GM19455 (cell line): ENCODE results near the gene GSK3B.

Source experiments
- ATAC-seq: cut with Tn5 transposase; IDR thresholded peaks from one replicate; pipeline ENCODE4 v1.9.1; 2021; ENCODE audit not compliant: unreplicated experiment

The GSK3B gene

DNA sequence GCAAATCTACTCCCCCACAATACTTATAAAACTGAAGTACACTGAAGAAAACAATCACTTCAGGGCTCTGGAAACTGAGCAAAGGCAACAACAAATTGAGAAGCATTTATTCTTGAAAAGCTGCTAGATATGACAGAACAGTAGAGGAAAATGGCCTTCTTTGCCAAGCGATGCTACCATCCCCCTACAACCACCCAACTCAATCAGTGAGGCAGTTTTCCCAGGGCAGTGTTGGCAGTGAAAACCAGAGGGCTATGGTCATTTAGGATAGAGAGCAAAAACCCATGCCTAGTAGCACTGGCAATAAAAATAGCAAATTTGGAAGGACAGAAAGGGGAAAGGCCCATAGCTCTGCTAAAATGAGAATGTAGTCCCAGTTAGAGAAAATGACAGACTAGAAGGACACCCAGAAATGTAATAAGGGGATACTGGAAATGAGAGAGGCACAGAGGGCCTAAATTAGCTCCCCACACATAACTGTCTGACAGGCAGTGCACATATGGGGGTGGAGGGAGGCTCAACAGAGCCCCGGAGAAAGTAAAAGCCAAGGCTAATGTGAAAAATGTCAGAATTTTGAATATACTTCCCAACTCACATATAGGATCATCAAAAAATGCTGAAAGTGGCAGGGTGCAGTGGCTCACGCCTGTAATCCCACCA is 143.5 kb downstream of the GSK3B start:
- ATAC-seq, result no peak

DNA sequence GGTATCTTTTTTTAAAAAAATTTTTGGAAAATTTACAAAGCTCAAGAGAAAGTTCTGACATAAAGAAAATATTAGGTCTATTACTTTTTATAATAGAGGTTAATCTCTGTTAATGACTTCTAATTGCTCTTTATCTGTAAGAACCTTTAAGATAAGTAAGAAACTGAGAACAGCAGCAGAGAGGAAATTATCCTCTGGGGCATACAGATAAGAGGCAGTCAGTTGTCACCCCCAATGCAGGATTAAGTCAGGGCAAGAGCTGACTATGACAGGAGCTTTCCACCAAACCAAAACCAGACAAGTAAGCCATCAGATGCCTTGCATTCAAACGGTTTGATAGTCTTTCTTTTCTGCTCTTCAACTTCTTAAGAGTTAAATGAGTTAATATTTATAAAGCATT is 149.0 kb downstream of the GSK3B start:
- no peak for ATAC-seq

DNA sequence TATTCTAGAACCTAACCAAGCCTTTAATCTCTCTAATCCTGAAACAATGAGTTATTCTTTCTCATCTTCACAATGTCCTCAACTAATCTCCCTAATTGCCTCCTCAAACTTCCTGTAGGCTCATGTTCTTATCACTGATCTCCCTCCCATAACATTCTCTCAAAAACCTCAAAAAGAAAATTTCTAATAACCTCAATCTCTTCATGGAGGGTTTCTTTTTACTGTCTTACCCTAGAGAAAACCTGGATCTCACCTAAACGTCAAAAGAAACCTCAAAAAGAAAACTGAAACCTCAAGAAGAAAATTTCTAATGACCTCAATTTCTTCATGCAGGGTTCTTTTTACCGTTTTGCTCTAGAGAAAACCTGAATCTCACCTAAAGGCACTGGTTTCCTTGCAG is 150.2 kb downstream of the GSK3B start:
- ATAC-seq, result peak; percentile 59

DNA sequence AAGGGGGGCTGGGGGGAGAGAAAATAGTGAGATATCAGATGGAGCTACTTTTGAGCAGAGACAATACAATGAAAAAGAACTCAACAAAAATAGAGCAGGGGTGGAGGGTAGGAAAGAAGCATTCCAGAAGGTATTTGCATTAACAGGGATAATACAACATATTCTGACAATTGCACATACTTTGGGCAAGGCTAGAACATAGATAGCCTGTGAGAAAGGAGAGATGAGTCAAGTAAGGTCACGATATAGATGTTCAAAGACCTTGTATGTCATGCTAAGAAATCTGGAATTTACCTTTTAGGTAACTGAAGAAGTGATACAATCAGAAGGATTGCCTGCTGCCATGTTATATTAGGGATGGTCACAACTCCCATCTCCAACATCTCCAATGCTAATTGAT is 155.2 kb downstream of the GSK3B start:
- no peak for ATAC-seq

DNA sequence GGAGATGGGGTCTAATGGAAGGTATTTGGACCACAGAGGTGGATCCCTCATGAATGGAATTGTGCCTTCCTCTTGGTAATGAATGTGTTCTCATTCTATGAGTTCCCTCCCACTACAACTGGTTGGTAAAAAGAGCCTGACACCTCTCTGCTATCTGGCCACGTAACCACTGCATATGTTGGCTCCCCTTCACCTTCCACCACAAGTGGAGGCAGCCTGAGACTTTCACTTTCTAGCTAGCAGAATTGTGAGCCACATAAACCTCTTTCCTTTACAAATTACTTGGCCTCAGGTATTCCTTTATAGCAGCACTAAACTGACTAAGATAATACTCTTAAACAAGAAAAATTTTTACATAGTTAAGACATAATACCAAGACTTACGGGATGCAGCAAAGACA is 157.0 kb downstream of the GSK3B start:
- peak; percentile 97 for ATAC-seq

DNA sequence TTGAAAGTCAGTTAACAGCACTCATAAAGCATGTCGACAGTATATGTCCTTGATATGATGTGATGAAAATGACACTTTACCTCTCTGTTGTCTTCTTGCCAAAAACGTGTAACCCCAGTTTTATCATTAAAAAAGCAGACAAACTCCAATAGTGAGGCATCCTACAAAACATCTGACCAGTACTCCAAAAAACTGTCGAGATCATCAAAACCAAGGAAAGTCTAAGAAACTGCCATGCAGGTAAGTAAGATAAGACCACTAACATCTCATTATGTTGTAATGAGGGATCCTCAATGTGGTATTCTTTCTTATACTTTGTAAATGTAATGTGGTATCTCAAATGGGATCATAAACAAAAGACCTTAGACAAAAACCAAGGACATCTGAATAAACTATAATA is 160.0 kb downstream of the GSK3B start:
- no peak for ATAC-seq

DNA sequence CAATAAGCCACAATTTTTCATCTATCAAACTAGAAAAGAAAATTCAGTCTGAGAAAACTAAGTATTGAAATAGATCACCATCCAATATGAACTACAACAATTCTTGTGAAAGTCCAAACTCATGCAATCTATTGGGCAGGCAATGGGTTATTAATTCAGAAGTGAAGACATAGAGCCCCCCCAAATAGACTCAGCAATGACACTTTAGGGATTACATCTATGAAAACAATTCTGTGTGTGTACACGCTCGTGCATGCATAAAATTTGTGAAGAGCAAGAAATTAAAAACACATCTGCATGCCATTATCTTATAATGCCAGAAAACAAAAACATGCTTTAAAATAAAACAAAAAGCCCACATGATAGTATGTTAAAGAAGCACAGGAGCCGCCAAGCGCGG is 161.0 kb downstream of the GSK3B start:
- no peak for ATAC-seq

DNA sequence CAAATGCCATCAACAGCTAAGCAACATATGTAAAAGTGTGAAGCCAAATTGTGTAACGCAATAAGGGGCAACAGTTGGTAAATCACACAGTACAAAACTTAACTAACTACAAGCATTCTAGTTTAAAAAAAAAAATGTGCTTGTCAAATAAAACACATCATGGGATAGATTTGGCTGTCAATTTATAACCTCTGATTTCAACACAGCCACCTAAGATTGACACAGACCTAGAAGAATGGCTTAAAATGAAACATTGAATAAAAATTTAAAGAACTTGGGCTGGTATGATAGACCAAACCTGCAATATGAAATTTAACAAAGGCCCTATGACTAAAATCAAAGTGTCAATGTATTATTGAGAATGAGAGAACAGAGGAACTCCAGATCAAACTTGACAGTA is 164.0 kb downstream of the GSK3B start:
- no peak for ATAC-seq

DNA sequence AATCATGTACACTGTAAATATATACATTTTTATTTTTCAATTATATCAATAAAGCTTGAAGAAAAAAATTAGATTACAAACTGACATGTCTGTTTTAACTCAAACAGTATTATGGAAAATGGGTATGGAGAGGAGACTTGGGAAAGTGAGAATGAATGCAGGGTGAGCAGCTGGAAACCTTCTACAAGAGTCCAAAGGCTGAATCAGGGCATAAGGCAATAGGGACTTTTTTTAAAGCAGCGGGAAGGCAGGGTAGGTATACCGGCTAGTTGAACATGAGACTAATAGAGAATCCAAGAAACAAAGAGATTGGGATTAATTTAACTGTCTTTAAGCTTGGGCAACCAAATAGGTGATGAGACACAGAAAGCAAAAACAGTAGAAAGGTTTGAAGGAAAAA is 167.1 kb downstream of the GSK3B start:
- no peak for ATAC-seq

DNA sequence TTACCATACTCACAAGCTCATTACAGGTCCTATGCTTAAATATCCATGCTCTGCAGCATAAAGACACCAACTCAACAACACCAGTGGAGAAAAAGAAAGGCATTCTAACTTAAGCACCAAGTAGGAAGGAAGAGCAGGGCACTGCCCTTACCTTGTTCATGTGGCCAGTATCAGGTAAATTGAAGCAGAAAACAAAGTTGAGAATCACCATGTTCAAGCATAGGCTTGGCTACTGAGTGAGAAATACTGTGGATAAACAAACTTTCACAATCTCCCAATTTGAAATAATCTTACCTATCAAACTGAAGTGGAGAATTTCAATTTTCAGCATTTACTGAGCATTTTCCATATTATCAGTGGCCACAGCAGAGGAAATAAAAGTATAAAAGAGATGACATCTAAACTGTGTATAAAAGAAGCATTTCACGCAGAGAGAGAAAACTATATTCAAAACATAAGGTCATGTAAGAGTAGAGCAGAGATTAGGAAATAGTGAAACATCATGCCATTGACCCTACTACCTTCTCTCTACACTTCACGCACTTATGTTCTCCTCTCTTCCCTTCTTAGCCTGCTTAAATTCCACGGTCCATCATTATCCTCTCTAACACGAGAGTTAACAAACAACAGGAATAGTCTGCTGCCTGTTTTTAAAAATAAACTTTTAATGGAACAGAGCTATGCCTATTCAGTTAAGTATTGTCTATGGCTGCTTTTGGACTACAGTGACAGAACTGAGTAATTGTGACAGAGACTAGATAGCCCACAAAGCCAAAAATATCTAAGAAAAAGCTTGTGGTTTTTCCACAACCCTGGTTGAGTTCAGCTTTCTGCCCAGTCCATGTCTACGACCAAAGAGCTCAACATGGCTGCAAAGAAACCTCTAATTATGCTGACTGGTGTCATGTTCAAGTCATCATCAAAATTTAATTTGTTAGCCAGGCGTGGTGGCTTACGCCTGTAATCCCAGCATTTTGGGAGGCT is 169.8 kb downstream of the GSK3B start:
- ATAC-seq, result no peak

DNA sequence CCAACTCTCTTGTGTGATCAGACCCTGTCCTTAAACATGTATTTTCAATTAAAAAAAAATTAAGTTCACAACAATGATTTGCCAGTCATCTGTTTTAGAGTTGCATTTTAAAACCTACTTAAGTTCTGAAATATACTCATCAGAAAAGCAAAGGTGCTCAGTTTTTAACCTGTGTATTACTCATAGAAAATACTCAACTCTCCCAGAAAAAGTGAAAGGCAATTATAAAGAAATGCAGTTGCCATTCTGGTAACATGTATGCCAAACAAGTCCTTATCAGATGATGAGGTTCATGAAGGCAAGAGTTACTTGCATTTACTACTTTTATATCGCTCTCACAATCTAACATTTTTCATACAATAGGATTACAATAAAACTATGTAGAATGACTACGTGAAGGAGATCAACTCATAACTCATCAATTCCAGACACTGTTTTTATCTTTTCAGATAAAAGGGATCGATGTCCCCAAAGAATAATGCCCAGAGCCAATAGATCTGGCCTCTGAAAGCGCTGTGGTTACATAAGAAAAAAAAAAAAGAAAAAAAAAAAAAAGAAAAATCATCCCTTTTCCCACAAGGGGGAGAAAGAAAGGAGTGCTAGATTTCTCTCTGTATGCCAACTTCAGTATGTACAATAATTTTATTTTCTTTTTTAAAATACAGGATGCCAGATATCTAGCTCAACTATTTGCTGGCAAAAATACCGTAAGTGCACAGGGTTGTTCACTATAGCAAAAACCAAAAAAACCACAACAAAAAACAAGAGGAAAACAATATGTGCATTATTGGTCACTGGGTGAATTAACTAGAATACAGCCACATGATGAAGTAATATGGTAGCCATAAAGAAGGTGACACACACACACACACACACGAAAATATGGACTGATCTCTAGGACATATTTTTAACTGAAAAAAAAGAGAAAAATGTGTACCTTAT is 175.0 kb downstream of the GSK3B start:
- no peak for ATAC-seq

DNA sequence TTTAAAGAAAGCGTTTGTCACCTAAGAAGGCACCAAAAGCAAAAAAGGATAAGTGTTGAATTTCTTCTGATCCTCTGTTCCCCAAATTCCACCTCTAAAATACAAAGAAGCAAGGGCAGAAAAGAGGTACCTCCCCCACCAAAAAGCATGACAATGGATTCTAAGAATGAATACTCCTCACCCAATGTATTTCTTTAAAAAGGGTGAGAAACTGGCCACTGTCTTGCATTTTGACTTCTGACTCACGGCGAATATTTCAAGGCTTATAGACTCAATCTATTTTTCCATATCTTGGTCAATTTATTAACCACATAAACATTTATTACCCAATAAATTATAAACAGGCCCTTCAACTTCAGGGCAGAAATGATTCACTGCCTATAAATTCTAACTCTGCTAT is 181.2 kb downstream of the GSK3B start:
- ATAC-seq, result no peak

DNA sequence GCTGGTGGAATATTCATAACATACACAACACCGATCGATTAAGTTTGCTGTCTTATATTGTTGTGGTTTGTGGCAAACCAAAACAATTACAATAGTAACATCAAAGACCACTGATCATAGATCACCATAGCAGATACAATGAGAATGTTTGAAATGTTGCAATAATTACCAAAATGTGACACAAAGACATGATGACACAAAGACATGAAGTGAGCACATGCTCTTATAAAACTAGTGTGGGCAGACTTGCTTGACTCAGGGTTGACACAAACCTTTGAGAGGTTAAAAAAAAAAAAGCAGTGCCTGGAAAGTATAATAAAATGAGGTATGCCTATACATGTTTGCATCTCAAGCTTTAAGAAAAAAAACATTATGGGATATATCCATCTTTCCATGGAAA is 182.0 kb downstream of the GSK3B start:
- ATAC-seq, result no peak

DNA sequence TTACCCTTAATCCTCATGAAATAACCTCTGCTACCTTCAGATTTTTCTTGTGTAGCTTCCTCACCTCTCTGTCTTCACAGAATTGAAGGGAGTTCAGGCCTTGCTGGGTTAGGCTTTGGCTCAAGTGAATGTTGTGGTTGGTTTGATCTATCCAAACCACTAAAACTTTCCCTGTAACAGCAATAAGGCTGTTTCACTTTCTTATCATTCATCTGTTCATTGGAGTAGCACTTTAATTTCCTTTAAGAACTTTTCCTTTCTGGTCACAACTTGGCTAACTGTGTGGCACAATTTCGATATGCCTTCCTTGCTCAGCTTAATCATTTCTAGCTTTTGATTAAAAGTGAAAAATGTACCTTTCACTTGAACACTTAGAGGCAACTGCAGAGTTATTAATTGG is 182.5 kb downstream of the GSK3B start:
- no peak for ATAC-seq

DNA sequence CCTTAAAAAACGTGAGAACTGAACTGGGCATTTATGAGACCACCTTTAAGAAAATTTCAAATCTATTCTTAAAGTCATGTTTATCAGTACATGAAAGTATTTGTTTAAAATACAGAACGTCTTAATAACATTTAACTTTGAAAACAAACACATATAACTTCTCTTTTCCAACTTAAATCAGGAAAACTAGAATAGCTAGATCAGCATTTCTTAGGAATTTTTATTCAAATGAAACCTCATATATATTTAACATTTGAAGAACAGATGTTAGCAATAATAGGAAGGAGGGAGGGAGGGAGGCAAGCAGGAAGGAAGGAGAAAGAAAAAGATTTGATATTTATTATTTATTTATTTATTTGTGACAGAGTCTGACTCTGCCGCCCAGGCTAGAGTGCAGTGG is 192.2 kb downstream of the GSK3B start:
- ATAC-seq, result no peak

DNA sequence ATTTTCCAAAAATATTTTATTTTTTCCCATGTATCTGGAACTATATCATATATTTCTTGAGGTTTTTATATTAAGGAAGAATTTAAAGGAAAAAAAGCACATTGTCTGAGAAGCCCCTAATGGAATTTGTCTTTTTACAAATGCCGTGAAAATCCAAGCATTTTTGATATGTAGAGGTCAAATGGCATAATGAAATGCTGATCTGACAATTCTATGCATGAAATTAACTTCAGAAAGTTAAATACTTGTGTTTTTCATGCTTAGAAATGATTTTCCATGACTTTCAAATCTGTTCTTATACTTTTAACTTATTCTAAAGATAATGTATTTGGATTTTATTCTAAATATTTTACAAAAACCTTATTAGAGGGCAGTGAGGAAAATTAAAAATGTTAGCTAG is 193.1 kb downstream of the GSK3B start:
- no peak for ATAC-seq

DNA sequence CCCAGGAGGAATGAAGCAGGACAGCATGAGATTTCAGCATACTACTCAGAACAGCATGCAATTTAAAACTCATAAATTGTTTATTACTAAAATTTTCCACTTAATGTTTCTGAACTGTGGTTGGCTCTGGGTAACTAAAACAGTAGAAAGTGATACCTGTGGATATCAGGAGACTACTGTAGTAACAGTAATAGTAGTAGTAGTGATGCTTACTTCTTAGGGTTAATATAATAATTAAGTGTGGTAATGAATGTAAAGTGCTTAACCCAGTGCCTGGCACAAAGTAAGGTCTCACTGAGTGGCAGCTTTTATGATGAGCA is 195.1 kb downstream of the GSK3B start:
- ATAC-seq, result no peak

DNA sequence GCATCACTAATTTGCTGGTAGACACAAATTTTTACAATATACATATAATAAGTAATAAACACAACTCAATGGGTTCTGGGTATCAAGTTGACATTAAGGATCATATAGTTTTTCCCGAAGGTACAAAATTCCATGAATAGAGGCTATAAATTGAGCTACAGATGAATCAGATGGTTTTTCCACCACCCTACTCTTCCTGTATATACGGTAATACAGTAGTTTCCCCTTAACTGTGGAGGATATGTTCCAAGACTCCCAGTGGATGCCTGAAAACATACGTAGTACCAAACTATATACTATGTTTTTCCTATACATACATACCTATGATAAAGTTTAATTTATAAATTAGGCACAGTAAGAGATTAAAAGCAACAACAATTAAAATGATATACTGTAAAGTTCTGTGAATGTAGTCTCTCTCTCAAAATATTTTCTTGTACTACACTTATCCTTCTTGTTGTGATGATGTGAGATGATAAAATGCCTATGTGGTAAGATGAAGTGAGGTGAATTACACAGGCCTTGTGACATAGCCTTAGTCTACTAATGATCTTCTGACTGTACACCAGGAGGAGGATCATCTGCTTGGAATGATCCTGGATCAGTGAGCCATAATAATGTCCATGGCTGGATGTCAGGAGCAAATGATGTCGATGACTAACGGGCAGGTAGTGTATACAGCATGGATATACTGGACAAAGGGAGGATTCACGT is 195.6 kb downstream of the GSK3B start:
- ATAC-seq, result no peak

DNA sequence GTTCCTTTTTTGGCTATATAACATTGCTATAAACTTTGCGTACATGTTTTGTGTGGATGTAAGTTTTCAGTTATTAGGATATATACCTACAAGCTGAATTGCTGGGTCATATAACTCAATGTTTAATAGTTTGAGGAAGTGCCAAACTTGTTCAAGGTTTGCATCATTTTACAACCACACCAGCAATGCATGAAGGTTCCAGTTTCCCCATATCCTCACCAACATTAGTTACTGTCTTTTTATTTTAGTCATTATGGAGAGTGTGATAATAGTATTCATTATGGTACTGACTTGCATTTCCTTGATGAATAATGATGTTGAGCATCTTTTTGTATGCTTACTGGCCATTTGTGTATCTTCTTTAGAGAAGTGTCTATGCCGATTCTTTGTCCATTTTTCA is 200.1 kb downstream of the GSK3B start:
- ATAC-seq, result no peak

DNA sequence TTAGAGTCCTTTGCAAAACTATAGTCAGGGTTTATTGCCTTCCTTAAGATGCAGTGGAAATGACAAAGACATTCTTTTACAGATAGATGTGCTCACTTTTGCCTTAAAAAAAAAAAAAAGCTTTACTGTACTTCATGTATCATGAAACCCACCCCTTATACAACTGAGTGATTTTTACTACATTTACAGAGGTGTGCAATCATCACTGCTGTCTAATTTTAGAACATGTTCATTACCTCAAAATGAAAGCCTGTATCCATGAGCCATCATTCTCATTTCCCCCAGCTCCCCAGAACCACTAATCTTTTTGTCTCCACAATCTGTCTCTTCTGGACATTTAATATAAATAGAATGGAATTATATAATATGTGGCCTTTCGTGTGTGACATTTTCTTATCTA is 200.5 kb downstream of the GSK3B start:
- no peak for ATAC-seq
